HFF-Myc (cell line): ENCODE measurements around the gene IL17F.

Experiments used
- DNase-seq: peaks from one replicate; pipeline ENCODE4 v3.0.0-alpha.2; 2011; ENCODE audit warnings: low read depth; ENCODE audit errors: extremely low read depth
- H3K4me3 ChIP-seq: replicated peaks from 2 replicates; pipeline ENCODE4 v1.5.1; 2011; ENCODE audit warnings: low read depth, mild to moderate bottlenecking, control low read depth, low read length
- CTCF ChIP-seq: IDR thresholded peaks from 2 replicates; pipeline ENCODE4 v1.5.1; 2012; ENCODE audit warnings: mild to moderate bottlenecking, low read depth, low read length, control low read depth; ENCODE audit errors: missing control alignments

IL17F gene

GRCh38 chr6:52215787-52216186 lies 28.5 kb downstream of the IL17F start:
- no peak for DNase-seq
- no peak overlapping the region for H3K4me3 ChIP-seq
- TF ChIP-seq CTCF: no peak

DNA sequence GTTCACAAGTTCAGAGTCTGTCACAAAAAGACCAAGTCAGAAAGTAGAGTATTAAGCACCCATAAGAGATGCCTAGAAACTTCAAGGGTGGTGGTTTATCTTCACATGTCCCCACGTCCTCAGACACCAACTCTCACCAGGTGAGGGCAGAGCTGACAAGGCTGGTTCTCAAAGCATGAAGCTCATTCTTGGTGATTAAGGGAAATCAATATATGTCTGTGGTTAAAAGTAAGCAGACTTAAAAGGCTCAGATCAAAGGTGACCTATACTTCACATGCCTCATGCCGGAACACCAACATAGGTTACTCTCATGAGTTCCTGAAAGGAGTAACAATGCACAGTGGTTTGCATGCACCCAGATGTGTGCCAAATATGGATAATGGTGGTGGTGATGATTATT lies 31.2 kb downstream of the IL17F start:
- TF ChIP-seq CTCF: no peak
- no peak overlapping the region for H3K4me3 ChIP-seq
- DNase-seq: no peak

GRCh38 chr6:52210227-52210626 lies 34.1 kb downstream of the IL17F start:
- DNase-seq: no peak
- TF ChIP-seq CTCF: no peak
- H3K4me3 ChIP-seq: no peak overlapping the region

DNA sequence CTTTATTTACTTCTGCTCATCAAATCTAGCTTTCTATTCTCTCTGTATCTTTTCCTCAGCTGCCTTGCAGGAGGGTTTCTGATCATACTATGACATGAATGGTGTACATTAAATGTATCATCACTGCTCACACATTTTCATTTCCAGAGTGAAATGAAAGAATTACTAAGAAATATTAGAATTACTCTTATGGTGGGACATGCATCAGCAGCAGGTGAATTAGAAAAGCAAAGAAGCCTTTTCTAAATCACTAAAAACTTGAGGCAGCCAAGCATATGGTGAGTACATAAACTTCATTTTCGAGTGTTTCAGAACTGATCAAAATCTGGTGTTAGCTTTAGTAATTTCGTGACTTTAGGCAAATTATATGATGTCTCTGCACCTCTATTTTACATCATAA lies 34.5 kb downstream of the IL17F start:
- TF ChIP-seq CTCF: no peak
- no peak overlapping the region for H3K4me3 ChIP-seq
- DNase-seq: no peak

DNA sequence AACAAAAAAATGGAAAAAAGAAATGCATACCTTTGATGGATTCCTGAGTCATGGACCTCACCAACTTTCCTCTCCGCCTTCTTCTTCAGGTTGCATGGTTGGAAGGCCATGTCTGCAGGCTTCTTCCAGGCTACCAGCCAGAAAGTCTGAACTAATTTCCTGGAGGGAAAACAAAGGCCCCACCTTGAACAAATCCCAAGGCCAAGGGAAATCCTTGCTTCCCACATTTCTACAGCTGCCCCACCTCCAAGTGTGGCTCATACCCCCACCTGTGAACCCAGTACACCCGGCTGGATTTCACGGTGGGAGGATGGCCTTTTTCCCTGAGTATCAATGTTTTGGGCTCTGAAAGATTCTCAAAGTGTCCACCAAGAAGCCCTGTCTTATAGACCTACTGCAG lies 35.7 kb downstream of the IL17F start:
- H3K4me3 ChIP-seq: no peak overlapping the region
- no peak for TF ChIP-seq CTCF
- no peak for DNase-seq

DNA sequence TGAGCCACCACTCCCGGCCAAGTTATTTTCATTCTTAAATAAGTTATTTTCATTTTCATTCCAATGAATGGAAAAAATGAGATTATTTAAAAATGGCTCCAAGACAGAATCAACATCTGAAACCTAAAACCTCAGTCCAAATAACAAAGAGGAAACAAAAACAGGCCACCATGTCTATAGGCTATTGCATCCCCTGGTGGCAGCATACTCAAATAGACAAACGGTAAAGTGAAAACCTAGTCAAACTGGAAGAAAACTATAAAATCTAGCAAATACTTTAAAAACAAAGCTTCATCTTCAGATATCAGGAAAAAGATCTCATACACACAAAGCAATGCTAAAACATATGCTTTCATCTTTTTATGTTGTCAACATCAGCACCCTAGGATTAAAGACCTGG lies 37.2 kb downstream of the IL17F start:
- no peak for TF ChIP-seq CTCF
- no peak for DNase-seq
- no peak overlapping the region for H3K4me3 ChIP-seq

GRCh38 chr6:52201493-52201892 lies 42.8 kb downstream of the IL17F start:
- no peak for DNase-seq
- no peak overlapping the region for H3K4me3 ChIP-seq
- no peak for TF ChIP-seq CTCF
